ENCODE results near the gene EML1. TPM values are rescaled to one million over a fixed set of nuclear protein-coding genes. Genes with fewer than 3 reads are reported as not detected.

Gene EML1
- total and polyA plus RNA-seq, 2 of the 13 experiments (the other 11 are each of a cell fraction or from before 2014, with no cell fraction given), result 0.59 to 1.7 TPM

GRCh38 chr14:99986396-99986795 lies 193.2 kb downstream of the EML1 start:
- ATAC-seq (no peak), DNase-seq (ENCODE audit: low spot score) (no peak), FAIRE-seq (no peak)
- in situ Hi-C loops (cut with HindIII; ENCODE audit: extremely low pct_ligation_motif_present, low pct_unique_long_range_greater_than_20kb) (loop anchor here (10.0 kb wide), 1 partner anchor 118 kb away; no protein-coding TSS in a partner anchor), intact Hi-C loops (cut with micrococcal nuclease; ENCODE audit: unreplicated experiment) (no loop called here)
- Histone ChIP-seq H3K9me3 (ENCODE audit: low read length) (no peaks in the 10 kb centered on the region), H4K20me1 (ENCODE audit: insufficient read depth, low read length) (no peaks in the 10 kb centered on the region), H2AFZ (ENCODE audit: low read length) (no peak overlapping the region), H3K27me3 (ENCODE audit: control insufficient read depth in 1 of 2, insufficient read depth in 2 of 2, low read length in 2 of 2) (no peaks in the 10 kb centered on the region), H3K27ac (ENCODE audit: extremely low read length, insufficient read depth, low read length) (no peak overlapping the region), H3K36me3 (replicated peaks in 1 of 2; ENCODE audit: control insufficient read depth in 1 of 2, insufficient read depth in 2 of 2, low read length in 2 of 2) (no peaks in the 10 kb centered on the region), H3K4me3 (replicated peaks in 1 of 3; ENCODE audit: insufficient read depth in 1 of 3, low read depth in 2 of 3, low read length in 3 of 3) (no peak overlapping the region), H3K9ac (ENCODE audit: insufficient read depth, low read depth, low read length) (no peak overlapping the region), H3K79me2 (ENCODE audit: insufficient read depth, low read length) (peaks cover 13% of the 10 kb centered on the region), H3K4me2 (ENCODE audit: low read depth, low read length) (no peak overlapping the region), H3K4me1 (ENCODE audit: insufficient read depth, low read length) (no peaks in the 10 kb centered on the region)
- 94% methylated on average over 2 of the region's 2 CpGs for WGBS (ENCODE audit: low lambda C conversion rate)
- POLR2A ChIA-PET, result no interaction called here
- no TSS peak for BruUV-seq (replicated peaks)
- TF ChIP-seq ZNF737 (CRISPR knock-in tag; IDR thresholded peaks at IDR 0.05; ENCODE audit: borderline replicate concordance) (no peak), ZNF792 (CRISPR knock-in tag; IDR thresholded peaks at IDR 0.05) (no peak), GABPB1 (CRISPR knock-in tag; IDR thresholded peaks at IDR 0.05) (no peak), DNMT1 (CRISPR knock-in tag; IDR thresholded peaks at IDR 0.05) (no peak), KLF13 (CRISPR knock-in tag; IDR thresholded peaks at IDR 0.05) (no peak)
- TF ChIP-seq, protein P1, sequence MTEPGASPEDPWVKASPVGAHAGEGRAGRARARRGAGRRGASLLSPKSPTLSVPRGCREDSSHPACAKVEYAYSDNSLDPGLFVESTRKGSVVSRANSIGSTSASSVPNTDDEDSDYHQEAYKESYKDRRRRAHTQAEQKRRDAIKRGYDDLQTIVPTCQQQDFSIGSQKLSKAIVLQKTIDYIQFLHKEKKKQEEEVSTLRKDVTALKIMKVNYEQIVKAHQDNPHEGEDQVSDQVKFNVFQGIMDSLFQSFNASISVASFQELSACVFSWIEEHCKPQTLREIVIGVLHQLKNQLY (CRISPR knock-in tag; IDR thresholded peaks at IDR 0.05), result no peak
- CTCF ChIA-PET (ENCODE audit: low intra/inter-chr PET ratio, low total read pairs), result no interaction called here

DNA sequence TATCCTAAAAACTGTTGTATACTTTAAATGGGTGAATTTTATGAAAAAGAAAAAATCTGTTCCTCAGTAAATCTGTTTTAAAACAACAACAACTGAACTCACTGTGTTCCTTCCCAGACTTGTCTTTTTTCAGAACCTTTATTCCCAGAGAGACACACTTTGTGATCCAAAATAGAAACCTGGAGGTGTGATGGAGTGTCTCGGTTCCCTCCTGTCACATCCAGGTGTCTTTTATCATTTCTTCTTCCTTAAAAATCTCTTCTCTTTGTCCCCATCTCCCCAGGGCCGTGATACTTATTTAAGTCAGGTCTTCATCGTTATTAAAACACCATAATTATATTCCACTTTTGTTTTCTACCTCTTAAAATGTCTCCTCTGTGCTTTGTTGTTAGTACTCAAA lies 195.8 kb downstream of the EML1 start:
- intact Hi-C loops (cut with micrococcal nuclease; ENCODE audit: unreplicated experiment) (no loop called here), in situ Hi-C loops (cut with HindIII; ENCODE audit: extremely low pct_ligation_motif_present, low pct_unique_long_range_greater_than_20kb) (loop anchor here (10.0 kb wide), 1 partner anchor 116 kb away; no protein-coding TSS in a partner anchor)
- WGBS (ENCODE audit: low lambda C conversion rate), result 90% methylated on average over 3 of the region's 3 CpGs

More for the DNA sequence above, 195.8 kb downstream of the EML1 start:
- Histone ChIP-seq H3K4me2 (ENCODE audit: low read depth, low read length) (no peak overlapping the region), H3K9me3 (ENCODE audit: low read length) (no peaks in the 10 kb centered on the region), H2AFZ (ENCODE audit: low read length) (no peak overlapping the region), H4K20me1 (ENCODE audit: insufficient read depth, low read length) (no peaks in the 10 kb centered on the region), H3K27ac (ENCODE audit: extremely low read length, insufficient read depth, low read length) (no peak overlapping the region), H3K4me3 (replicated peaks in 1 of 3; ENCODE audit: insufficient read depth in 1 of 3, low read depth in 2 of 3, low read length in 3 of 3) (no peak overlapping the region), H3K27me3 (ENCODE audit: control insufficient read depth in 1 of 2, insufficient read depth in 2 of 2, low read length in 2 of 2) (no peaks in the 10 kb centered on the region), H3K4me1 (ENCODE audit: insufficient read depth, low read length) (no peaks in the 10 kb centered on the region), H3K36me3 (replicated peaks in 1 of 2; ENCODE audit: control insufficient read depth in 1 of 2, insufficient read depth in 2 of 2, low read length in 2 of 2) (no peaks in the 10 kb centered on the region), H3K9ac (ENCODE audit: insufficient read depth, low read depth, low read length) (no peak overlapping the region), H3K79me2 (ENCODE audit: insufficient read depth, low read length) (peaks cover 11% of the 10 kb centered on the region)
- POLR2A ChIA-PET, result no interaction called here
- no peak for DNase-seq (ENCODE audit: low spot score)
- ATAC-seq, result no peak
- TF ChIP-seq YEATS4 (CRISPR knock-in tag; IDR thresholded peaks at IDR 0.05; ENCODE audit: borderline replicate concordance) (no peak), ATAD3A (CRISPR knock-in tag; IDR thresholded peaks at IDR 0.05) (no peak), ZFP91 (CRISPR knock-in tag; IDR thresholded peaks at IDR 0.05; ENCODE audit: borderline replicate concordance) (no peak)
- TF ChIP-seq, protein P2, sequence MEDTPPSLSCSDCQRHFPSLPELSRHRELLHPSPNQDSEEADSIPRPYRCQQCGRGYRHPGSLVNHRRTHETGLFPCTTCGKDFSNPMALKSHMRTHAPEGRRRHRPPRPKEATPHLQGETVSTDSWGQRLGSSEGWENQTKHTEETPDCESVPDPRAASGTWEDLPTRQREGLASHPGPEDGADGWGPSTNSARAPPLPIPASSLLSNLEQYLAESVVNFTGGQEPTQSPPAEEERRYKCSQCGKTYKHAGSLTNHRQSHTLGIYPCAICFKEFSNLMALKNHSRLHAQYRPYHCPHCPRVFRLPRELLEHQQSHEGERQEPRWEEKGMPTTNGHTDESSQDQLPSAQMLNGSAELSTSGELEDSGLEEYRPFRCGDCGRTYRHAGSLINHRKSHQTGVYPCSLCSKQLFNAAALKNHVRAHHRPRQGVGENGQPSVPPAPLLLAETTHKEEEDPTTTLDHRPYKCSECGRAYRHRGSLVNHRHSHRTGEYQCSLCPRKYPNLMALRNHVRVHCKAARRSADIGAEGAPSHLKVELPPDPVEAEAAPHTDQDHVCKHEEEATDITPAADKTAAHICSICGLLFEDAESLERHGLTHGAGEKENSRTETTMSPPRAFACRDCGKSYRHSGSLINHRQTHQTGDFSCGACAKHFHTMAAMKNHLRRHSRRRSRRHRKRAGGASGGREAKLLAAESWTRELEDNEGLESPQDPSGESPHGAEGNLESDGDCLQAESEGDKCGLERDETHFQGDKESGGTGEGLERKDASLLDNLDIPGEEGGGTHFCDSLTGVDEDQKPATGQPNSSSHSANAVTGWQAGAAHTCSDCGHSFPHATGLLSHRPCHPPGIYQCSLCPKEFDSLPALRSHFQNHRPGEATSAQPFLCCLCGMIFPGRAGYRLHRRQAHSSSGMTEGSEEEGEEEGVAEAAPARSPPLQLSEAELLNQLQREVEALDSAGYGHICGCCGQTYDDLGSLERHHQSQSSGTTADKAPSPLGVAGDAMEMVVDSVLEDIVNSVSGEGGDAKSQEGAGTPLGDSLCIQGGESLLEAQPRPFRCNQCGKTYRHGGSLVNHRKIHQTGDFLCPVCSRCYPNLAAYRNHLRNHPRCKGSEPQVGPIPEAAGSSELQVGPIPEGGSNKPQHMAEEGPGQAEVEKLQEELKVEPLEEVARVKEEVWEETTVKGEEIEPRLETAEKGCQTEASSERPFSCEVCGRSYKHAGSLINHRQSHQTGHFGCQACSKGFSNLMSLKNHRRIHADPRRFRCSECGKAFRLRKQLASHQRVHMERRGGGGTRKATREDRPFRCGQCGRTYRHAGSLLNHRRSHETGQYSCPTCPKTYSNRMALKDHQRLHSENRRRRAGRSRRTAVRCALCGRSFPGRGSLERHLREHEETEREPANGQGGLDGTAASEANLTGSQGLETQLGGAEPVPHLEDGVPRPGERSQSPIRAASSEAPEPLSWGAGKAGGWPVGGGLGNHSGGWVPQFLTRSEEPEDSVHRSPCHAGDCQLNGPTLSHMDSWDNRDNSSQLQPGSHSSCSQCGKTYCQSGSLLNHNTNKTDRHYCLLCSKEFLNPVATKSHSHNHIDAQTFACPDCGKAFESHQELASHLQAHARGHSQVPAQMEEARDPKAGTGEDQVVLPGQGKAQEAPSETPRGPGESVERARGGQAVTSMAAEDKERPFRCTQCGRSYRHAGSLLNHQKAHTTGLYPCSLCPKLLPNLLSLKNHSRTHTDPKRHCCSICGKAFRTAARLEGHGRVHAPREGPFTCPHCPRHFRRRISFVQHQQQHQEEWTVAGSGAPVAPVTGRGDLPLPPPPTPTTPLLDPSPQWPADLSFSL (CRISPR knock-in tag; IDR thresholded peaks at IDR 0.05), result no peak
- CTCF ChIA-PET (ENCODE audit: low intra/inter-chr PET ratio, low total read pairs), result no interaction called here
- FAIRE-seq, result no peak
- no TSS peak for BruUV-seq (replicated peaks)
